Erythroblast (primary cell): ENCODE results near the gene DDX25.
"Not testable (repeated sequence)": the region's sequence is repeated elsewhere in the genome, so short reads cannot be mapped to it uniquely, and the experiment has no call there.

ENCODE experiments used
- DNase-seq, 2 experiments: peaks; one replicate each; lab custom pipeline; 2025; lab: John Stamatoyannopoulos, UW
- GATA1 ChIP-seq: IDR thresholded peaks from 2 replicates; pipeline ENCODE4 v1.6.1; 2011; ENCODE audit warnings: low read depth, mild to moderate bottlenecking, control low read depth, low read length, moderate library complexity
- POLR2A ChIP-seq: IDR thresholded peaks from 2 replicates; pipeline ENCODE4 v1.6.1; 2011; ENCODE audit warnings: mild to moderate bottlenecking, low read length

DDX25 gene

DNA sequence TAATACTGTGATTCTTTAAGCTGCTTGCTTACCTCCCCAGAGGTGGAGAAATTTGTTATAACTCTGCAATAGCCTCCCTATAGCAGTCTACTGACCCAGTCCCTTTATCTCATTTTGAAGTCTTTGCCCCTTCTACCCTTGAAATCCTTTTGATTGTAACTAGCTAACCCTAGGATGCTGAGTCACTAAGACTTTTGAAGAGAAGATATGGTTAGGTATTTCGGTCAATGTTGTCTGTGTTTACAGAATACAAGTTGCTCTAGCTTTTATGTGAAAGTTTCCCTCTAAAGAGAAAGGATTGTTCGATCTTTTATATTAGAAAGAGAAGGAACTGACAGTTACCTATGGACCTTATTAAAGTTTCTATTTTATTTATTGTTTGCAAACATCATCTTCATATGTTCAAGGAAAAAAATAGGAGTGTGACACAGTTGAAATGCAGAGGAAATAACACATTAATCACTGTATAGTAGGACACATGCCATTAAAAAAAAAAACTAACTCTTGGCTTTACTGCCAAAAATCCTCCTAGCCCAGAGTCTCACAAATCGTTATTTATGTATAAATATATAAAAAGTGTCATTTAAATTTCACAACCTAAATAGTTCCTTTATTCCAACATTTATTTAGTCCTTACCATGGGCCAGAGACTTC, 13.7 kb upstream of the DDX25 start:
- TF ChIP-seq POLR2A (no peak), GATA1 (no peak)
- peak; percentile 49 for DNase-seq

DNA sequence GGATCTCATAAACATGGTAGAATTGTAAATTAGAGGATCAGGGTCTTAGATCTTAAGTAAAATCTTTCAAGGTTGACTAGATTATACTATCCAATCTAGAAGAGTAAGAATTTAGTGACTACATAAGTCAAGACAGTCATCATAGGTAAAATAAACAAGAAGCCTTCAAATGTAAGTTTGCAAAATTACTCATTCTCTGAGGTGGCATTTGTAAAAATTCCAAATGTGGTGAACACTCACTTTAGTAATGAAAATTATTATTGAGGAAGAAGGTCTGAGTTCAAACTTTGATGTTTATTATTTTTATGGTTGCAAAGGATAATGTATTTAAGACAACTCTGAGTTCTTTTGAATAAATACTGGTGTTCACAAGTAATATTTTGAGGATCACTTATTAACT, 12.2 kb upstream of the DDX25 start:
- no peak for DNase-seq
- TF ChIP-seq POLR2A = no peak
- TF ChIP-seq GATA1 = no peak

DNA sequence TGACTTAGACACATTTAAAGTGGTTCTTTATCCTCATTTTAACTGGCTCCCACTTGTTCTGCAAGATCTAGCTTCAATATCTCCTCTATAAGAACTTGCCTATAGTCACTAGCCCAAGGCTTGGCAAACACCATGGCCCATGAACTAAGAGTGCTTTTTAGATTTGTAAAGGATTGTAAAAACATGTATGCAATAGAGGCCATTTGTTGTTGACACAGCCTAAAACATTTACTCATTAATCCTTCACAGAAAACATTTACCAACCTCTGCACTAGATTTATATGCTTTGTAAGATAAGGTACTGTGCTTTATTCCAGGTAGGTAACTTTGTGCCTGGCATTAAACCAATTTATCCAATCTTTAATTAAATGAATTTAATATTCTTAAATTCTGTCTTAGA, 11.3 kb upstream of the DDX25 start:
- TF ChIP-seq POLR2A (no peak), GATA1 (no peak)
- DNase-seq = no peak

DNA sequence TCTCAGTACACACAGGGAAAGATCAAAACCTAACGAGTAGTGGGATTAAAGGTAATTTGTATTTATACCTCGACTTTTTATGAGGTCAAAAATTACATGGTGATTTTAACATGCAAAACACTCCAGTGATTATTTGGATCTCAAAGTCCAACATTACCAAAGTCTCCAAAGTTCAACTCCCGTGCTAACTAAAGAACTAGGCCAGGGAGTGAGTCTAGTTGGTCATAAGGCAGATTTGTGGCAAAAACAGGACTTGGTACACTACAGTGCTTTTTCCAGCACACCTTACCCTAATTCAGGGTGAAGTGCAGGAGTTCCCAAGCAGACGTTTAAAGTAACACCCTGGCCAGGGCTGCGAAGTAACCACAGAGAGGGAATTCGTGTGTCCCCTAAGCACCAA, 2.4 kb upstream of the DDX25 start:
- DNase-seq = no peak
- no peak for TF ChIP-seq GATA1
- TF ChIP-seq POLR2A = no peak

DNA sequence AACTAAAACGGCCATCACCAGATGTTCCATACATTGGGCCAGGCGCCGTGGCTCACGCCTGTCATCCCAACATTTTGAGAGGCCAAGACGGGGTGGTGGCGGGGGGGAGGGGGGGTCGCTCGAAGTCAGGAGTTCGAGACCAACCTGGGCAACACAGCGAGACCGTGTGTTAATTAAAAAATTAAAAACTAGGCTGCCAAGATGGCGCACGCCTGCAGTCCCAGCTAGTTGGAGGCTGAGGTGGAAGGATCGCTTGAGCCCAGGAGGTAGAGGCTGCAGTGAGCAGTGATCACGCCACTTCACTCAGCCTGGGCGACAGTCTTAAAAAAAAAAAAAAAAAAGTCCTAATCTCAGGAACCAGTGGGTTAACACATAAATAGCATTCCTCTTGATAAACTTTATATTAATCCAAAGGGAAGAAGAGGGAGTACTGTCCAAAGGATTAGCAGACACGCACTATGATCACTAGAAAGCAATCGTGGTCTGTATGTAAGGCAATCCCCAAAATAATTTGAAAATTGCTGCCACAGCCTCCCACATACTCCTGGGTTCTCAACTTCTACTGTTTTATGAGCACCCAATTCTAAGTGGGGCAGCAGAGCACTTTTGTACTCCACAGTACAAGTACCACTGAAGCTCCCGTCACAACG, 1.9 kb upstream of the DDX25 start:
- peak in 1 of 2 experiments; percentile 38 for DNase-seq
- TF ChIP-seq POLR2A (no peak), GATA1 (no peak)

DNA sequence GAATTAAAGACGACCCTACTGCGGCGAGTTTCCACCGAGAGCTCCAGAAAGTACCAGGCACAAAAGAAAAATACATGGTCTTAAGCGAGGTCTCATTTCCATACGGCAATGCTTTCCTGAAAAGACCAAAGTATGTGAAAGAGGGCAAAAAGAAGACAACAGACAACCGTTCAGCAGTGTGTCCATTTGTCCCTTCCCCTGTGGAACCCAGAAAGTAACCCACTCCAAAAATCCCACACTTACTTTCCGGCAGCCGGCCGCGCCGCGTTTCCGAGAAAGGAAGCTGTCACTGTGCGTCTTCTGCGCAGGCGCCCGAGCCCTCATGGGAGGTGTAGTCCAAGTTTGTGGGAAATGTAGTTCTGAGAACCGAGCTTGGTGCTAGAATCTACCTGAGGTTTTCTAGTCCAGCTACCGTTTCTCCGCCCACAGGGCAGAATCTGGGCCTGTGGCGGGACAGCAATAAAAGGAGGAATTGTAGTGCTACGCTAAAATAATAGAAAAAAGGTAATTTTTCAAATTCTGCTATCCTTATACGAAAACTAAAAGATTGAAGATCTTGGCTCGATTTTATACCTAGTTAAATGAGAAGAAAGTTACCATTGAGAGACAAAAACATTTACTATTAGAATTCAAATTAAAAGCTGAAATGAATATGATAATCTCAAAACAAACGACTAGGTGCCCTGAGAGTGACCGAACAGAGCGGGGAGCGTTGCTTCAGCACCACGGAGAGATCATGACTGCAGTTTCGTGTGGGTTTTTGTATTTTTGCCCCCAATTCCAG, 1.2 kb upstream of the DDX25 start, which contains the start of gene PUS3:
PUS3 (minus strand) TSS at position 280 of the 784 bp plus-strand sequence. CDS start 6,922 bp downstream, outside the sequence.
- TF ChIP-seq POLR2A (peak; percentile 72), GATA1 (no peak)
- DNase-seq = peak; percentile 87 to 90

GRCh38 chr11:125904678-125905077, 370 bp downstream of the DDX25 start:
- TF ChIP-seq POLR2A = no peak
- TF ChIP-seq GATA1 = no peak
- no peak for DNase-seq

DNA sequence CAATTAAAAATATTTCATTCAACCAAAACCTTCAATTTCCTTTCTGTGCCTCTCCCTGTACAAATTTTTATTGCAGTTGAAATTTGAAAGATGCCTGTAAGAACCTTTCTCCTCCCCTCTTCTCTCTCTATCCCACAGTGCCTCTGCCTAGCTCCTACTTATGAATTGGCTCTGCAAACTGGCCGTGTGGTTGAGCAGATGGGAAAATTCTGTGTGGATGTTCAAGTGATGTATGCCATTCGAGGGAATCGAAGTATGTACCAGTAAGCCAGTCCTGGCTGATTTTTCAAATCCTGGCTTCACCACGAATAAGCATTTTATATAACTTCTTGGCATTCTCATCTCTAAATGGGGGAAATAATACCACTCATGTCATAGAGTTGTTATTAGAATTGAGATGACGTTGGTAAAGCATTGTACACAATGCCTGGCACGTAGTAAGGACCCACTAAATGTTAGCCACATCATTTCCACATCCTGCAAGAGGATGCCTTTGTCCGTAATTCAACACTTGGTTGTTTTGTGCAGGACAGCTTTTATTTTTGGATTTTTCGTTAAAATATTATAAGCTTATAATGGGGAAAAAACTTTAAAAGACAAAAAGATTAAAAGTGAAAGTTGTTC, 6.0 kb downstream of the DDX25 start:
- TF ChIP-seq GATA1 (no peak), POLR2A (no peak)
- DNase-seq = no peak

GRCh38 chr11:125914601-125915000, 10.3 kb downstream of the DDX25 start:
- not testable (repeated sequence) for DNase-seq

- TF ChIP-seq POLR2A (no peak), GATA1 (no peak)
- no peak for DNase-seq
Observed at GRCh38 chr11:125916683-125917347, 12.5 kb downstream of the DDX25 start.

DNA sequence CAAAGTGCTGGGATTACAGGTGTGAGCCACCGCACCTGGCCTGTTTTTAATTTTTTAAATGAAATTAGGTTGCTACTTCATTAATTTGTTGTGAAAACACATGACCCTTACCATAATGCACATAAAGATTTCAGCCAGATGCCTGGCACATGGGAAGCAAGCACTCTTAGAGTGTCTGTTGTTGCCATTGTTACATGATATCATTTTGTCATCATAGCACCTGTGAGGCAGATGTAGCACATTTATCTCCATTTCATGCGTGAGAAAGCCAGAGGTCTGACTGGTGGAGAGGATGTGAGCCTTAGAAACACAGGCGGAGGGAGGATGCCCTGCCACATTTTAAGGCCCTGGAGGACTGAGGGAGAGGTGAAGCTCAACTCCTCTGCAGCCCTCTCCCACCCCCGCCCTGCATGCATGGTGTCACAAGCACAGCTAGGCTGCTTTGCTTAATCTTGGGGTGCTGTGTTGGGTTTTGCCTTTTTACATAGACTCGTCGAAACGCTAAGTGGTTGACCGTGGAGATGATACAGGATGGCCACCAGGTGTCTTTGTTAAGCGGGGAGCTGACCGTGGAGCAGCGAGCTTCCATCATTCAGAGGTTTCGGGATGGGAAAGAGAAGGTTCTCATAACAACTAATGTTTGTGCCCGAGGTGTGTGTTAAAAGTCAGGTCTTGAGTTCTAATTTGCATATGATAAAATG, 14.0 kb downstream of the DDX25 start:
- no peak for TF ChIP-seq POLR2A
- no peak for TF ChIP-seq GATA1
- no peak for DNase-seq

DNA sequence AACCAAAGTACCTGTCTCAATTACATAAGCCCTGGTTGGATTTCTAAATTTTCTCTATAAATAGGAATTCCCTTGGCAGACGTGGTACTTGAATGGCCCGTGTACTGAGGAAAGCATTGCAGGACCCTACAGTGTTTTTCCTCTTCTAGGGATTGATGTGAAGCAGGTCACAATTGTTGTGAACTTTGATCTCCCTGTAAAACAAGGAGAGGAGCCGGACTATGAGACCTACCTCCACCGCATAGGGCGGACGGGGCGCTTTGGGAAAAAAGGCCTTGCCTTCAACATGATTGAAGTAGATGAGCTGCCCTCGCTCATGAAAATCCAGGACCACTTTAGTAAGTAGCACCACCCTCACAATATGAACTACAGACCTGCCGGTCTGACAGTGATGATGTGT, 16.7 kb downstream of the DDX25 start:
- DNase-seq = no peak
- TF ChIP-seq POLR2A = no peak
- no peak for TF ChIP-seq GATA1

GRCh38 chr11:125922156-125922555, 17.8 kb downstream of the DDX25 start:
- no peak for TF ChIP-seq POLR2A
- TF ChIP-seq GATA1 = no peak
- no peak for DNase-seq
